ENCODE measurements around the gene RC3H2.
"Not testable (repeated sequence)": the region's sequence is repeated elsewhere in the genome, so short reads cannot be mapped to it uniquely, and the experiment has no call there.

The RC3H2 gene

GRCh38 chr9:122939601-122940000 is 34.4 kb upstream of the RC3H2 start:
- Mint-ChIP-seq H3K36me3 (ENCODE audit: low read depth) (peaks cover 54% of the 10 kb centered on the region), H3K9me3 (no peaks in the 10 kb centered on the region), H3K27ac (peak overlapping the region; percentile 47), H3K4me1 (ENCODE audit: low read depth) (peaks cover 33% of the 10 kb centered on the region), H3K4me3 (no peak overlapping the region), H3K27me3 (no peaks in the 10 kb centered on the region)
- DNase-seq: no peak

- H3K4me3 Mint-ChIP-seq: no peak overlapping the region
- no peak overlapping the region for H3K27ac Mint-ChIP-seq
- H3K4me1 Mint-ChIP-seq (ENCODE audit: low read depth): peaks cover 26% of the 10 kb centered on the region
- H3K27me3 Mint-ChIP-seq: no peaks in the 10 kb centered on the region
- no peaks in the 10 kb centered on the region for H3K9me3 Mint-ChIP-seq
- DNase-seq: no peak
- peaks cover 59% of the 10 kb centered on the region for H3K36me3 Mint-ChIP-seq (ENCODE audit: low read depth)
These were observed 31.7 kb upstream of the RC3H2 start for GRCh38 chr9:122936883-122937282.

- no peak overlapping the region for H3K27ac Mint-ChIP-seq
- peaks cover 22% of the 10 kb centered on the region for H3K4me1 Mint-ChIP-seq (ENCODE audit: low read depth)
- DNase-seq: no peak
- H3K9me3 Mint-ChIP-seq: no peaks in the 10 kb centered on the region
- peaks cover 60% of the 10 kb centered on the region for H3K36me3 Mint-ChIP-seq (ENCODE audit: low read depth)
- H3K27me3 Mint-ChIP-seq: no peaks in the 10 kb centered on the region
- no peak overlapping the region for H3K4me3 Mint-ChIP-seq
These were observed 31.3 kb upstream of the RC3H2 start for GRCh38 chr9:122936464-122936863.

GRCh38 chr9:122931226-122932121 is 26.3 kb upstream of the RC3H2 start, which contains the start of gene ZBTB26:
TSS of gene ZBTB26 (minus strand) at chr9:122931512. CDS start at chr9:122919934, 11,578 bp downstream.
- Mint-ChIP-seq H3K27me3 (no peaks in the 10 kb centered on the region), H3K9me3 (no peaks in the 10 kb centered on the region), H3K4me3 (no peak within 1 kb of the TSS), H3K27ac (no peak within 1 kb of the TSS), H3K36me3 (ENCODE audit: low read depth) (peaks cover 29% of the 10 kb centered on the region), H3K4me1 (ENCODE audit: low read depth) (peaks cover 12% of the 10 kb centered on the region)
- DNase-seq: peak; percentile 91

- peaks cover 12% of the 10 kb centered on the region for H3K4me1 Mint-ChIP-seq (ENCODE audit: low read depth)
- no peak overlapping the region for H3K4me3 Mint-ChIP-seq
- no peak for DNase-seq
- no peaks in the 10 kb centered on the region for H3K27me3 Mint-ChIP-seq
- no peak overlapping the region for H3K27ac Mint-ChIP-seq
- no peaks in the 10 kb centered on the region for H3K9me3 Mint-ChIP-seq
- H3K36me3 Mint-ChIP-seq (ENCODE audit: low read depth): peaks cover 21% of the 10 kb centered on the region
These were observed 25.5 kb upstream of the RC3H2 start for GRCh38 chr9:122930541-122931225.

- H3K27ac Mint-ChIP-seq: no peak overlapping the region
These were observed 24.7 kb upstream of the RC3H2 start for GRCh38 chr9:122929796-122930354.

GRCh38 chr9:122923947-122924346 is 18.8 kb upstream of the RC3H2 start:
- peaks cover 41% of the 10 kb centered on the region for H3K36me3 Mint-ChIP-seq (ENCODE audit: low read depth)
- no peak for DNase-seq
- no peaks in the 10 kb centered on the region for H3K9me3 Mint-ChIP-seq
- peak overlapping the region; percentile 3 for H3K27ac Mint-ChIP-seq
- no peak overlapping the region for H3K4me3 Mint-ChIP-seq
- H3K27me3 Mint-ChIP-seq: no peaks in the 10 kb centered on the region
- H3K4me1 Mint-ChIP-seq (ENCODE audit: low read depth): peaks cover 4% of the 10 kb centered on the region

More at GRCh38 chr9:122929796-122930354, 24.7 kb upstream of the RC3H2 start:
- peaks cover 10% of the 10 kb centered on the region for H3K4me1 Mint-ChIP-seq (ENCODE audit: low read depth)
- H3K36me3 Mint-ChIP-seq (ENCODE audit: low read depth): peaks cover 18% of the 10 kb centered on the region
- H3K4me3 Mint-ChIP-seq: no peak overlapping the region
- H3K9me3 Mint-ChIP-seq: no peaks in the 10 kb centered on the region
- no peaks in the 10 kb centered on the region for H3K27me3 Mint-ChIP-seq
- no peak for DNase-seq

GRCh38 chr9:122922713-122923112 is 17.6 kb upstream of the RC3H2 start:
- Mint-ChIP-seq H3K27ac (no peak overlapping the region), H3K4me3 (no peak overlapping the region), H3K27me3 (no peaks in the 10 kb centered on the region), H3K9me3 (no peaks in the 10 kb centered on the region), H3K4me1 (ENCODE audit: low read depth) (peaks cover 4% of the 10 kb centered on the region), H3K36me3 (ENCODE audit: low read depth) (peaks cover 51% of the 10 kb centered on the region)
- no peak for DNase-seq

GRCh38 chr9:122918310-122918709 is 13.2 kb upstream of the RC3H2 start:
- peaks cover 48% of the 10 kb centered on the region for H3K36me3 Mint-ChIP-seq (ENCODE audit: low read depth)
- H3K9me3 Mint-ChIP-seq: no peaks in the 10 kb centered on the region
- H3K4me3 Mint-ChIP-seq: no peak overlapping the region
- H3K27me3 Mint-ChIP-seq: no peaks in the 10 kb centered on the region
- H3K27ac Mint-ChIP-seq: no peak overlapping the region
- no peak for DNase-seq
- H3K4me1 Mint-ChIP-seq (ENCODE audit: low read depth): peaks cover 5% of the 10 kb centered on the region

GRCh38 chr9:122912964-122913673 is 8.0 kb upstream of the RC3H2 start, which contains the start of gene ZBTB6:
TSS of gene ZBTB6 (minus strand) at chr9:122913323. CDS start at chr9:122912072, 1,251 bp downstream.
- DNase-seq: peak; percentile 82
- Mint-ChIP-seq H3K36me3 (ENCODE audit: low read depth) (peaks cover 54% of the 10 kb centered on the region), H3K27ac (peak within 1 kb of the TSS; percentile 99), H3K27me3 (no peaks in the 10 kb centered on the region), H3K4me3 (peak within 1 kb of the TSS; percentile 98), H3K9me3 (no peaks in the 10 kb centered on the region), H3K4me1 (ENCODE audit: low read depth) (peaks cover 37% of the 10 kb centered on the region)

- Mint-ChIP-seq H3K27ac (peak overlapping the region; percentile 99), H3K9me3 (no peaks in the 10 kb centered on the region), H3K4me1 (ENCODE audit: low read depth) (peaks cover 37% of the 10 kb centered on the region), H3K27me3 (no peaks in the 10 kb centered on the region), H3K36me3 (ENCODE audit: low read depth) (peaks cover 56% of the 10 kb centered on the region), H3K4me3 (peak overlapping the region; percentile 98)
- DNase-seq: no peak
These were observed 7.5 kb upstream of the RC3H2 start for GRCh38 chr9:122912671-122912963.

GRCh38 chr9:122906122-122906521 is 963 bp upstream of the RC3H2 start:
- not testable (repeated sequence) for DNase-seq, H3K27me3 Mint-ChIP-seq, H3K9me3 Mint-ChIP-seq, H3K4me3 Mint-ChIP-seq, H3K27ac Mint-ChIP-seq
- Mint-ChIP-seq H3K36me3 (ENCODE audit: low read depth) (peaks cover 55% of the 10 kb centered on the region), H3K4me1 (ENCODE audit: low read depth) (peaks cover 31% of the 10 kb centered on the region)

GRCh38 chr9:122904466-122904822 is 715 bp downstream of the RC3H2 start:
- Mint-ChIP-seq H3K36me3 (ENCODE audit: low read depth) (peaks cover 40% of the 10 kb centered on the region), H3K27ac (peak overlapping the region; percentile 96), H3K27me3 (no peaks in the 10 kb centered on the region), H3K9me3 (no peaks in the 10 kb centered on the region), H3K4me1 (ENCODE audit: low read depth) (peaks cover 29% of the 10 kb centered on the region), H3K4me3 (peak overlapping the region; percentile 95)
- DNase-seq: no peak

GRCh38 chr9:122900791-122901190 is 4.4 kb downstream of the RC3H2 start:
- H3K4me3 Mint-ChIP-seq: peak overlapping the region; percentile 71
- peaks cover 50% of the 10 kb centered on the region for H3K36me3 Mint-ChIP-seq (ENCODE audit: low read depth)
- DNase-seq: no peak
- peak overlapping the region; percentile 77 for H3K27ac Mint-ChIP-seq
- H3K27me3 Mint-ChIP-seq: no peaks in the 10 kb centered on the region
- peaks cover 46% of the 10 kb centered on the region for H3K4me1 Mint-ChIP-seq (ENCODE audit: low read depth)
- H3K9me3 Mint-ChIP-seq: no peaks in the 10 kb centered on the region

Data from activated T-cell treated with anti-CD3 and anti-CD28 coated beads, Interleukin-2, amount 50 U/mL, for 24 hours (primary cell).